ENCODE data around the gene FYN.

FYN gene

DNA sequence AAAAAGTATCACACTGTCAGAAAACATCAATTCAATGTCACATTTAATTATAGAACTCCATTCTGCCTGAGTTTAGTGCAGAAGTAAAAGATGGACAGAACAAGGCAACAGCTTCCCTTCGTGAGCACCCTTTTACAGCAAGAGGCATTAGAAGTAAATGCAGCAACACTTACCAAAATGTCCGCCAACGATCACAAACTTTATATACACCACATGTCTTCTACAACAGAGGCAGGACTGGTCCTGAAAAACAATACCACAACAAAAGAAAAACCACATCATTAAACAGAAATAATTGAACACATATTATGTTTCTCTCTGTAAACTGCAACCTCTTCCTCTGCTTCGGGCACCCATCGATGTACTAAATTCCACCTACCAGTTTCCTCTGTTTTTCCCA, 92.9 kb downstream of the FYN start:
- DNase-seq (ENCODE audit: low spot score in 2 of 2): no peak
- Mint-ChIP-seq H3K27me3 (no peaks in the 10 kb centered on the region), H3K36me3 (ENCODE audit: insufficient read depth) (peaks cover 35% of the 10 kb centered on the region), H3K27ac (ENCODE audit: low read depth) (peak overlapping the region; percentile 70), H3K4me3 (peak overlapping the region; percentile 48), H3K9me3 (no peaks in the 10 kb centered on the region), H3K4me1 (peaks cover 97% of the 10 kb centered on the region)
- ATAC-seq (replicated peaks; ENCODE audit: extremely low read depth, poor library complexity, severe bottlenecking): no peak

DNA sequence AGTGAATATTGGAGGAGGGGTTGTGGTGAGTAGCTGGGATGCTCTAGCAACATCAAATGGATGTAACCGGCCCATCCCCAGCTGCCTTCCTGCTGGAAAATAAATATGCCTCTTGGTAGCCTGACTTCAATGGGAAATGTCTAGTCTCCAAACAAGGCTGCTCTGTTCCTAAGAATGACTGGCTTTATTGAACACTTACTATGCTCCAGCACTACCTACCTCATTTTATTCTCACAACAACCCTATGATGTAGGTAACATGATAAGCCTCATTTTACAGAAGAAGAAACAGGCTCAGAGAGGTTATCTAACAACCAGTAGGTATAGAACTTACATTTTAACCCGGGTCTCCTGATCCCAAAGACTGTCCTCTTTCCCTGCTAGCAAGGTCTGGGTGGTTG, 93.6 kb downstream of the FYN start:
- H3K27ac Mint-ChIP-seq (ENCODE audit: low read depth): peak overlapping the region; percentile 70
- peaks cover 32% of the 10 kb centered on the region for H3K36me3 Mint-ChIP-seq (ENCODE audit: insufficient read depth)
- peak overlapping the region; percentile 48 for H3K4me3 Mint-ChIP-seq
- no peak for DNase-seq (ENCODE audit: low spot score in 2 of 2)
- ATAC-seq (replicated peaks; ENCODE audit: extremely low read depth, poor library complexity, severe bottlenecking): no peak
- H3K4me1 Mint-ChIP-seq: peaks cover 97% of the 10 kb centered on the region
- H3K27me3 Mint-ChIP-seq: no peaks in the 10 kb centered on the region
- H3K9me3 Mint-ChIP-seq: no peaks in the 10 kb centered on the region

GRCh38 chr6:111779031-111779430, 94.2 kb downstream of the FYN start:
- no peak for DNase-seq (ENCODE audit: low spot score in 2 of 2)
- H3K27ac Mint-ChIP-seq (ENCODE audit: low read depth): peak overlapping the region; percentile 70
- H3K36me3 Mint-ChIP-seq (ENCODE audit: insufficient read depth): peaks cover 32% of the 10 kb centered on the region
- H3K4me1 Mint-ChIP-seq: peaks cover 97% of the 10 kb centered on the region
- no peaks in the 10 kb centered on the region for H3K9me3 Mint-ChIP-seq
- ATAC-seq (replicated peaks; ENCODE audit: extremely low read depth, poor library complexity, severe bottlenecking): no peak
- H3K27me3 Mint-ChIP-seq: no peaks in the 10 kb centered on the region
- H3K4me3 Mint-ChIP-seq: peak overlapping the region; percentile 48

DNA sequence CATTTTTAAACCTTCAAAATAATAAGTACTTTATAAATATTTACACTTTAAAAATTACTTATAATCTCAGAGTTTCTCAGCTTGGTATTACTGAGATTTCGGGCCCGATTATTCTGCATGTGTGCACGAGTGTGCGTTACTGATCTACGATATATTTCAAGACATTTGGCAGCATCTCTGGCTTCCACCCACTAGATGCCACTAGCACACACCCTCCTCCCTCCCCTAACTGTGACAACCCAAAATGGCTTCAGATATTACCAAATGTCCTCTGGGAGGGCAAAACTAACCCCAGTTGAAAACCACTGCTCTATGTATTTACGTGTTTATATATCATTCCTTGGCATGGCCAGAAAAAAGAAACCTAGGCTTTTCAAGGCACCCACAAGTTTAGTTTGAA, 95.9 kb downstream of the FYN start:
- no peaks in the 10 kb centered on the region for H3K9me3 Mint-ChIP-seq
- H3K4me3 Mint-ChIP-seq: peak overlapping the region; percentile 48
- peak; percentile 72 for ATAC-seq (replicated peaks; ENCODE audit: extremely low read depth, poor library complexity, severe bottlenecking)
- H3K27ac Mint-ChIP-seq (ENCODE audit: low read depth): peak overlapping the region; percentile 70
- H3K4me1 Mint-ChIP-seq: peaks cover 87% of the 10 kb centered on the region
- H3K27me3 Mint-ChIP-seq: no peaks in the 10 kb centered on the region
- peak in 1 of 2 donors; percentile 50 for DNase-seq (ENCODE audit: low spot score in 2 of 2)
- H3K36me3 Mint-ChIP-seq (ENCODE audit: insufficient read depth): peaks cover 30% of the 10 kb centered on the region

DNA sequence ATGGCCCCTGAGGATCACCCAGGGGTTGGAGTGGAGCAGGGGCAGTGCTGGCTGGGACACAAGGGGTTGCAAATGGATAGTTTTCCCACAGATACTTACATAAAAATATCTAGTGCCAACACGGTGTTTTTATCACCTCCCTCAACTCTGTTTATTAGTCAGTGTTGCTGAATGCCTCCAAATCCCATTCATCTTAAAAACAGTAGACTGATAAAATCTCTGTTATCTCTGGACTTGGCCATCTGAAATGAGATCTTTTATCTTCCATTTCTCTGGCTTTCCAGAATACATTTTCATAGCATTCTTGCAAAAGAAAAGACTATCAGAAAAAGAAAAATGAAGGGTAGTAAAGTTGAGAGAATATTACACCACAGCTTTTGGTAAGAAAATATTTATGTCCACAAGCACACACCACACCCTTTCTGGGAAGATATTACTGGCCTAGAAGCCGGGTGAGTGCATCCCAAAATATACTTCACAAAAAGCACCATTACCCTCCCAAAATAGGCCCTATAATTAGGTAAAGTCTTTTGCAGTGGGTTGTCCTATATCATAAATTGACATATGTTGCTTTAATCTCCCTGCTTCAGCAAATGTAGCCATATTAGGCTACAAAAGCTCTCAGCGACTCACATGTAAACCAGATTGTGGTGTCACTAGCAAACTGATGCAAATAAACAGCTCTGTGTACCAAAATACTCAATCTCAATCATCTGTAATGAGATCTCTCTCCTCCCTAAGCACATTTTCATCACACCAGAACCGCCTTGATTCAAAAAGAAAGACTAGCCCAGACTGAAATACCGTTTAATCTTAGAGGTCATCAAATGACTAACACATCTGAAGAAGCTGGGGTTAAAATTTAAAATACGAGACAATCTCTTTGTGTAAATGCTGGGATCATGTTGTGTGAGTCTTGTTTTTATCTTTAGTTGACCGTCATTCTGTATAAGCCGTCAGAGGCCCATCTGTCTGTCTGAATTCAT, 96.7 kb downstream of the FYN start:
- H3K36me3 Mint-ChIP-seq (ENCODE audit: insufficient read depth): peaks cover 32% of the 10 kb centered on the region
- H3K27me3 Mint-ChIP-seq: no peaks in the 10 kb centered on the region
- DNase-seq (ENCODE audit: low spot score in 2 of 2) (no peak), ATAC-seq (replicated peaks; ENCODE audit: extremely low read depth, poor library complexity, severe bottlenecking) (peak; percentile 20)
- peaks cover 90% of the 10 kb centered on the region for H3K4me1 Mint-ChIP-seq
- H3K4me3 Mint-ChIP-seq: peak overlapping the region; percentile 48
- H3K9me3 Mint-ChIP-seq: no peaks in the 10 kb centered on the region
- H3K27ac Mint-ChIP-seq (ENCODE audit: low read depth): peak overlapping the region; percentile 70

- peaks cover 90% of the 10 kb centered on the region for H3K4me1 Mint-ChIP-seq
- no peak for DNase-seq (ENCODE audit: low spot score in 2 of 2)
- H3K27me3 Mint-ChIP-seq: no peaks in the 10 kb centered on the region
- peaks cover 38% of the 10 kb centered on the region for H3K36me3 Mint-ChIP-seq (ENCODE audit: insufficient read depth)
- no peak for ATAC-seq (replicated peaks; ENCODE audit: extremely low read depth, poor library complexity, severe bottlenecking)
- H3K27ac Mint-ChIP-seq (ENCODE audit: low read depth): peak overlapping the region; percentile 70
- H3K9me3 Mint-ChIP-seq: no peaks in the 10 kb centered on the region
- peak overlapping the region; percentile 48 for H3K4me3 Mint-ChIP-seq
Observed at GRCh38 chr6:111775145-111775922, 97.9 kb downstream of the FYN start.

DNA sequence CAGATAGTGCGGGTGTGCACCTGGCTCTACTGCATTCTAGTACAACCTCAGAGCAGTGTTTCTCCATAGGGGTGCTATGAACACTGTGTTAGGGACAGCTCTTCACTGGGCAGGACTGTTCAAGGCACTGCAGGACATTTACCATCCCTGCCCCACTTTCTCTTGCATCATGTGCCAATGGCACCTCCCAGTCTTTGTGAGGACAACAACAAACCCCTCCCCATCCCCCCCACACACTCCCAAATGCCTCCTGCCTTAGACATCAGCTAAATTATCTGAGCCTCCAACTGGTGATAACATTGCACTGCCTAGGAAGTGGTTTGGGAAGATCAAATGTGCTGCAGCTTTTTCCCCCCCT, 98.9 kb downstream of the FYN start:
- no peak for DNase-seq (ENCODE audit: low spot score in 2 of 2)
- ATAC-seq (replicated peaks; ENCODE audit: extremely low read depth, poor library complexity, severe bottlenecking): no peak
- H3K36me3 Mint-ChIP-seq (ENCODE audit: insufficient read depth): peaks cover 30% of the 10 kb centered on the region
- H3K4me1 Mint-ChIP-seq: peaks cover 90% of the 10 kb centered on the region
- peak overlapping the region; percentile 48 for H3K4me3 Mint-ChIP-seq
- H3K9me3 Mint-ChIP-seq: no peaks in the 10 kb centered on the region
- H3K27ac Mint-ChIP-seq (ENCODE audit: low read depth): peak overlapping the region; percentile 78
- no peaks in the 10 kb centered on the region for H3K27me3 Mint-ChIP-seq

DNA sequence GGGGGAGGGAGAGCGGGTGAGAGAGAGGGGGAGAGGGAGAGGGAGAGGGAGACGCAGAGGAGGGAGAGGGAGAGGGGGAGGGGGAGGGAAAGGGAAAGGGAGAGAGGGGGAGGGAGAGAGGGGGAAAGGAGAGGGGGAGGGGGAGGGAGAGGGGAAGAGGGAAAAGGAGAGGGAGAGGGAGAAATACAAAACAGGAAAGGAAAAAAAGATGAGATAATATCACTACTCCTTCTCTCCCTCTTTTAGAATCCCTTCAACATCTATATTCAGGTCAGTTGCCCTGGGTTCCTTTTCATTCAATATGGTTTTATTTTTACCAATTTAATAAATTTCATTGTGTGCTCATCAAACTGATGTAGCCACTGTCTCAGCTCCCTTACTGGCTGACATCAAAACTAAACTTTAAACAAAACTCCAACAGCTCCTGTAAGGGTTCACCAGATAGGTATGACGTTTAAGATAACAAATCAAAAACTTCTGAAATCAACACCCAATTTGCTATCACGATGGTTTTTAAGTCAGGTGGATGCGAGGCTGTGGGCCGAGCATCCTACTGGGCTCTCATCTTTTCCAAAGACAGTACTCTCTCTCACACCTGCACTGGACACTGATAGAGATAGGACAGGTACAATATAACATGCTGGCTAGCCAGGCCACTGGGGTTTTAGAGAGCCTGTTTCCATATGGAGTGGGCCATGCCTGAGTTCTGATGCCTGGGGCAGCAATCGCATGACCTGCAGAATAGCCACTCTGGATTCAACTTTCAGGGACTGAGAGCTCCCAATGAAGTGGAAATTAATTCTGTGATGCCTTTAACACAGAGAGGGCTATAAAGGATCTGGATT, 99.5 kb downstream of the FYN start:
- no peak for DNase-seq (ENCODE audit: low spot score in 2 of 2)
- Mint-ChIP-seq H3K27me3 (no peaks in the 10 kb centered on the region), H3K4me1 (peaks cover 90% of the 10 kb centered on the region), H3K4me3 (peak overlapping the region; percentile 48), H3K27ac (ENCODE audit: low read depth) (peak overlapping the region; percentile 78), H3K9me3 (no peaks in the 10 kb centered on the region), H3K36me3 (ENCODE audit: insufficient read depth) (peaks cover 26% of the 10 kb centered on the region)
- no peak for ATAC-seq (replicated peaks; ENCODE audit: extremely low read depth, poor library complexity, severe bottlenecking)

- ATAC-seq (replicated peaks; ENCODE audit: extremely low read depth, poor library complexity, severe bottlenecking) (no peak), DNase-seq (ENCODE audit: low spot score in 2 of 2) (no peak)
- H3K4me3 Mint-ChIP-seq: no peak overlapping the region
- H3K9me3 Mint-ChIP-seq: no peaks in the 10 kb centered on the region
- H3K27ac Mint-ChIP-seq (ENCODE audit: low read depth): peak overlapping the region; percentile 88
- H3K4me1 Mint-ChIP-seq: peaks cover 90% of the 10 kb centered on the region
- H3K27me3 Mint-ChIP-seq: no peaks in the 10 kb centered on the region
- H3K36me3 Mint-ChIP-seq (ENCODE audit: insufficient read depth): peaks cover 27% of the 10 kb centered on the region
Observed at GRCh38 chr6:111772381-111772780, 100.9 kb downstream of the FYN start.

DNA sequence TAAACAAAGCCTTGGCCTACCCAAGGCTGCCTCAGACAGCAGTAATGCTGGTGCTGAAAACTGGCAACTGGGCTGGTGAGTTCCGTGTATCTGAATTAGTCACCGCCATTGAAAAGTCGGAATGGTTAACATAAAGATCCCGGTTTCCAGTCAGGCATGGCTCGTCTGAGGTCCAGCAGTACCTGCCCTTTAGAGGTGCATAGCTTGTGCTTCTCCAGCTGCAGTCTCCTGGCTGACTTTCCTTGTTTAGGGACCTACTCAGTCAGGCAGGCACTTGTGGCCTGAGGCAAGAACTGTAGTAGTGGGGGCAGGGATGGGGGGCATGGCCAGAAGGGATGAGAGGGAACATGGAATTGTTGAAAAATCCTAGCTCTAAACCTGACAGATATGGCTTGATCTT, 101.6 kb downstream of the FYN start:
- no peaks in the 10 kb centered on the region for H3K27me3 Mint-ChIP-seq
- peaks cover 90% of the 10 kb centered on the region for H3K4me1 Mint-ChIP-seq
- H3K36me3 Mint-ChIP-seq (ENCODE audit: insufficient read depth): peaks cover 25% of the 10 kb centered on the region
- DNase-seq (ENCODE audit: low spot score in 2 of 2) (no peak), ATAC-seq (replicated peaks; ENCODE audit: extremely low read depth, poor library complexity, severe bottlenecking) (no peak)
- no peak overlapping the region for H3K4me3 Mint-ChIP-seq
- H3K9me3 Mint-ChIP-seq: no peaks in the 10 kb centered on the region
- peak overlapping the region; percentile 88 for H3K27ac Mint-ChIP-seq (ENCODE audit: low read depth)

DNA sequence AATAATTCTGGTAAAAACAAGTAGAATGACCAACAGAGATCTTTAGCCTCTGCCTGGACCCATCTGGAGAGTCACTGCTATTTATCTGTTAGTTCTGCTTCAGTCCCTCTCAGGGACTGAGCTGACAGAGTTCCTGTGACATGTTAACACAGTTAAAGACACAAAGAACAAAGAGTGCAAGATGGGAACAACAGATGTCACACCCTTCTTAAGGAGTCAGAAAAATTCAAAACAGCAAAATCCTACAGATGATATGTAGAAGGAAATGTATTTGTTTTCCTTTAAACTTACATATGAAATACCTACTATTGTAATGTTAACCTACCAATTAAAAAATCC, 102.2 kb downstream of the FYN start:
- Mint-ChIP-seq H3K36me3 (ENCODE audit: insufficient read depth) (peaks cover 28% of the 10 kb centered on the region), H3K27ac (ENCODE audit: low read depth) (peak overlapping the region; percentile 88), H3K9me3 (no peaks in the 10 kb centered on the region), H3K27me3 (no peaks in the 10 kb centered on the region), H3K4me3 (no peak overlapping the region), H3K4me1 (peaks cover 90% of the 10 kb centered on the region)
- DNase-seq (ENCODE audit: low spot score in 2 of 2) (no peak), ATAC-seq (replicated peaks; ENCODE audit: extremely low read depth, poor library complexity, severe bottlenecking) (no peak)

All from central memory CD8-positive, alpha-beta T cell (primary cell).